Common myeloid progenitor, CD34-positive (primary cell): ENCODE data around the gene IFT81.

Source experiments
- CTCF ChIA-PET: fragments of 350-600 bp; sonication (Branson Sonifier 250); formaldehyde crosslinking; loops from one replicate; lab custom pipeline; 2021; ENCODE audit warnings: antibody characterized with exemption; lab: Charles Lee
- POLR2A ChIA-PET: fragments of 350-600 bp; sonication (Branson Sonifier 250); formaldehyde crosslinking; loops from one replicate; lab custom pipeline; 2021; ENCODE audit warnings: antibody characterized with exemption; lab: Charles Lee
- DNase-seq, 3 donors: peaks; one replicate each; pipeline versions ENCODE4 v3.0.0 to v3.0.0-alpha.2; 2013
- H3K27ac ChIP-seq, 2 experiments: 1 replicate in 1 of 2; 2 replicates in 1 of 2; pipeline ENCODE4 v1.7.0; 2013; ENCODE audit warnings: inconsistent platforms in 2 of 2, low read length in 2 of 2, mild to moderate bottlenecking in 2 of 2, low read depth in 1 of 2, moderate library complexity in 1 of 2; ENCODE audit not compliant: severe bottlenecking in 2 of 2, insufficient read depth in 1 of 2, poor library complexity in 1 of 2
- H3K27me3 ChIP-seq, 5 experiments: replicated peaks in 2 of 5; 1 replicate in 3 of 5; 2 replicates in 2 of 5; pipeline versions ENCODE4 v1.6.1 to v1.7.0; 2013; ENCODE audit warnings: low read length in 4 of 5, mild to moderate bottlenecking in 2 of 5, moderate library complexity in 2 of 5, inconsistent platforms in 1 of 5; ENCODE audit not compliant: insufficient read depth in 5 of 5, control insufficient read depth in 4 of 5
- H3K36me3 ChIP-seq, 4 experiments: 1 replicate in 2 of 4; 2 replicates in 2 of 4; pipeline versions ENCODE4 v1.6.1 to v1.7.0; 2013; ENCODE audit warnings: low read length in 3 of 4, control low read depth in 1 of 4, mild to moderate bottlenecking in 1 of 4; ENCODE audit not compliant: control insufficient read depth in 4 of 4, insufficient read depth in 4 of 4
- H3K4me1 ChIP-seq, 4 experiments: 1 replicate in 3 of 4; 2 replicates in 1 of 4; pipeline versions ENCODE4 v1.6.1 to v1.7.1; 2013; ENCODE audit warnings: low read length in 3 of 4, mild to moderate bottlenecking in 3 of 4, control low read depth in 1 of 4, inconsistent platforms in 1 of 4, moderate library complexity in 1 of 4; ENCODE audit not compliant: control insufficient read depth in 4 of 4, insufficient read depth in 4 of 4; ENCODE audit errors: control extremely low read depth in 1 of 4
- H3K4me3 ChIP-seq, 7 experiments: 1 replicate in 4 of 7; 2 replicates in 3 of 7; pipeline versions ENCODE4 v1.5.1 to v1.7.0; 2013; ENCODE audit warnings: mild to moderate bottlenecking in 7 of 7, low read length in 6 of 7, moderate library complexity in 6 of 7, inconsistent platforms in 2 of 7, low read depth in 2 of 7, control low read depth in 1 of 7; ENCODE audit not compliant: insufficient read depth in 4 of 7, control insufficient read depth in 1 of 7; ENCODE audit errors: extremely low read depth in 1 of 7
- H3K9me3 ChIP-seq, 5 experiments: 1 replicate in 4 of 5; 2 replicates in 1 of 5; pipeline versions ENCODE4 v1.6.1 to v1.7.1; 2013; ENCODE audit warnings: low read length in 4 of 5, mild to moderate bottlenecking in 2 of 5, inconsistent platforms in 1 of 5, low read depth in 1 of 5, moderate library complexity in 1 of 5; ENCODE audit not compliant: control insufficient read depth in 4 of 5, insufficient read depth in 2 of 5; ENCODE audit errors: control extremely low read depth in 1 of 5
- WGBS: methylation state at CpG from one replicate; pipeline ENCODE4 v1.1.5; 2013; ENCODE audit not compliant: insufficient coverage; 5-methylcytosine and 5-hydroxymethylcytosine counted together

Gene IFT81

DNA sequence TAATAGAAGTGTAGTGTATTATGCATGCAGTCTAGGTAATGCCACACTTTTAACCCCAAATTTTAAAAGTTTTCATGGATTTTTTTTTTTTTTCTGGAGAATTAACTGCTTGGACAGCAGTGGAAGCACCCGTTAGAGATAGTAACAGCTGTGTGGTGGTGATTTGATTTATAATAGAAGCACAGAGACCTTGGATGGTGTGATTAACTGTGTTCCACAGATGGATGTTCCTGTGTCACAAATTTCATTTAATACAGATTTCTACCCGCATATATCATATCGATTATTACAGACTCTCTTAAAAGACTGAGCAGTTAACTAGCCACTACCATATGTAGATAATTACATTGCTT, 47.0 kb downstream of the IFT81 start:
- no peak overlapping the region for H3K27ac ChIP-seq
- H3K9me3 ChIP-seq = no peaks in the 10 kb centered on the region
- H3K4me1 ChIP-seq = no peaks in the 10 kb centered on the region
- POLR2A ChIA-PET = no interaction called here
- H3K36me3 ChIP-seq = peaks cover 0 to 8% (median 2%) of the 10 kb centered on the region in 4 experiments
- CTCF ChIA-PET = interaction anchor here (1.7 kb wide), 1 partner anchor 8 kb away, joined by 3 read pairs; no protein-coding TSS in a partner anchor
- WGBS = no CpG with 5 or more reads among the region's 3 CpGs
- no peak overlapping the region for H3K4me3 ChIP-seq
- no peak for DNase-seq
- H3K27me3 ChIP-seq = no peaks in the 10 kb centered on the region

DNA sequence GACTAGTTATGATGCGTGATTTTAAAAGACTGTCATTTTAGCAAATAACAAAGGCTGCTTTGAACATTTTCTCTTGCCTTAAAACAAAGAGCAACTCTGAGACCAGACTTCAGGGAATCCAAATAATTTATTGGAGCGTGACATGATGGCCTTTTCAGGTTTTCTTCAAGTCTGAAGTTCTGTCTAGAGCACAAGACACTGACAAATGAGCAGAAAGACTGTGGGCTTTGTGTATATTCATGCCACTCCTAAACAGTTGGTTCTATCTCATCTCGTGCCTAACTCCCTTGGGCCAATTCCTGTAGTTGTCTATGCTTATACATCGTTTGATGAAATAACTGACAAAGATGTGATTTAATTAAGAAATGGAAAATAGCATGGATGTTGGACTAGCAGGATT, 47.5 kb downstream of the IFT81 start:
- Histone ChIP-seq H3K9me3 (no peaks in the 10 kb centered on the region), H3K4me3 (no peak overlapping the region), H3K36me3 (peaks cover 0 to 8% (median 2%) of the 10 kb centered on the region in 4 experiments), H3K27ac (no peak overlapping the region), H3K4me1 (no peaks in the 10 kb centered on the region), H3K27me3 (no peaks in the 10 kb centered on the region)
- no peak for DNase-seq
- CTCF ChIA-PET = no interaction called here
- POLR2A ChIA-PET = no interaction called here
- 96% methylated on average over 4 of the region's 4 CpGs for WGBS

DNA sequence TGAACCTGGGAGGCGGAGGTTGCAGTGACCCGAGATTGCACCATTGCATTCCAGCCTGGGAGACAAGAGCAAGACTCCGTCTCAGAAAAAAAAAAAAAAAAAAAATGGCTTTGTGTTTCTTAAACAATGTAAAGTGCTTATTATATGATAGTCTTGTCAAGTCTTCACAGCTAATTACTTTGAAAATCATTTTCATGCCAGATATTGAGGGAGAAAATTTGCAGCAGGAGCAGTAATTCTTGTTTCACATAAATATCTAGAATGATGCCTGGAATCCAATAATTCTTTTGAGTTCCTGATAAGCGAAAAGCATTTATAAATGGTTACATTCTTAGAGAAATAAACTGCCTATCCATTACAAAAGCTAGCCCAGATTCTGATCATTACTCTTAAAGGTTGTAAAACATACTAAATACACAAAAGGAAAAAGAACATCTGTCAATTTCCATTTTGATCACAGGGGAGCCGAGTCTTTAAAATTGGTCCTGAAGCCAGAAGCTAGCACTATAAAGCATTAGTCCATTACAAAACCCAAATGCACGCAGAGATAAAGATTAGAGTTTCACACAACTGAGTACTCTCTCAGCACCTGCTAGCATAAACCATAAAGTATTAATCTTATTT, 50.3 kb downstream of the IFT81 start:
- no peak overlapping the region for H3K27ac ChIP-seq
- ChIA-PET POLR2A (interaction anchor here (0.6 kb wide), 1 partner anchor 33 kb away, joined by 4 read pairs; no protein-coding TSS in a partner anchor), CTCF (interaction anchor here (0.7 kb wide), 1 partner anchor 8 kb away, joined by 3 read pairs; no protein-coding TSS in a partner anchor)
- H3K9me3 ChIP-seq = no peaks in the 10 kb centered on the region
- H3K27me3 ChIP-seq = no peaks in the 10 kb centered on the region
- H3K4me1 ChIP-seq = no peaks in the 10 kb centered on the region
- no peak overlapping the region for H3K4me3 ChIP-seq
- DNase-seq = no peak
- 100% methylated on average over 1 of the region's 6 CpGs for WGBS
- peaks cover 0 to 4% (median 0%) of the 10 kb centered on the region in 4 experiments for H3K36me3 ChIP-seq

DNA sequence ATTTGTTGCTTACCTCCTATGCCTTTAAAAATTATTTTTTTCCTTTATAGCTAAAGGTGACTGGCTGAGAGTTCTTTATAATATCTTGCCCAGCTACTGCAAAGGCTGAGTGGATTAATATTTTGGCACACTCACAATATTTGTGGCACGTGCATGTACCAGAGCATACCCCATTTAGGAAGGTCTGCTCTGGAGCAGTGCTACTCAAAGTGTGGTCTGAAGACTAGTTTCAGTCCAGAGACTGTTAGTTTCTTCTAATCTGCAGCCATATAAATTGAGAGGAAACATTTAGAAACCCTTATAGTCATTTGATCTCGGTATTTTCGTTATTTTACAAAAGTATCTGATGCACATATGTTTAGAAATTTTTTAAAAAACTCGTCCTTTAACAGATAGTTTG, 51.0 kb downstream of the IFT81 start:
- ChIA-PET CTCF (interaction anchor here (0.7 kb wide), 1 partner anchor 9 kb away, joined by 3 read pairs; no protein-coding TSS in a partner anchor), POLR2A (no interaction called here)
- 100% methylated on average over 1 of the region's 4 CpGs for WGBS
- no peaks in the 10 kb centered on the region for H3K4me1 ChIP-seq
- peaks cover 0 to 3% (median 0%) of the 10 kb centered on the region in 4 experiments for H3K36me3 ChIP-seq
- H3K27ac ChIP-seq = no peak overlapping the region
- DNase-seq = no peak
- no peak overlapping the region for H3K4me3 ChIP-seq
- no peaks in the 10 kb centered on the region for H3K9me3 ChIP-seq
- no peaks in the 10 kb centered on the region for H3K27me3 ChIP-seq

DNA sequence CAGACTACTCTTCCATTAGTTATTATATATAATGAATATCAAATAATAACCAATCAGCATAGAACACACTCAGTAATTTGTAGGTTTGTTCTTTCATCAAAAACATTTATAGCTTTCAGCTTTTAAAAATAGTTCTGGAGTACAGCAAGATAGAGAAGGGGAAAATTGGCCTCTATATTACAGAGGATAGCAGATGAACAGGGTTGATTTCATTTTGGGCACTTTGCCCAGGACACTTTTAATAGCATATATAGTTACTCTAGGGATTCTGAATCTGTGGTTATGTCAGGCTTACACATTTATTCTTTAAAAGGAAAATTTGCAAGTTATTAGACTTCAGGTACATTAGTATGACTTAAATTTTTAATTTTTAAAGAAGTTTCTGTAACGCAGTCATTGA, 52.6 kb downstream of the IFT81 start:
- CTCF ChIA-PET = no interaction called here

DNA sequence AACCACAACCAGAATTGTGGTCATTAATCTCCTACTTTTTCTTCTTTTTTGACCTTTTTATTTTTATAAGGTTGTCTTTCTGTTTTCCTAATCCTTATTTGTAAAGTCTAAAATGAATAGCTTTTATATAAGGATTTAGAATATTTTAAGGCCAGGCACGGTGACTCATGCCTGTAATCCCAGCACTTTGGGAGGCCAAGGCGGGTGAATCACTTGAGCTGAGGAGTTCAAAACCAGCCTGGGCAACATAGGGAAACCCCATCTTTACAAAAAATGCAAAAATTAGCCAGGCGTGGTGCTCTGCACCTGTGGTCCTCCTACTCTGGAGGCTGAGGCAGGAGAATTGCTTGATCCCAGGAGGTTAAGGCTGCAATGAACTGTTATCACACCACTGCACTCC, 55.1 kb downstream of the IFT81 start:
- CTCF ChIA-PET = interaction anchor here (0.6 to 1.4 kb wide), 2 partner anchors 9 to 222 kb away, joined by 3 to 4 read pairs; no protein-coding TSS in a partner anchor
- Histone ChIP-seq H3K4me1 (no peaks in the 10 kb centered on the region), H3K36me3 (peaks cover 0 to 21% (median under 1%) of the 10 kb centered on the region in 4 experiments), H3K9me3 (peaks cover 0 to 2% (median under 1%) of the 10 kb centered on the region in 5 experiments), H3K4me3 (no peak overlapping the region), H3K27ac (no peak overlapping the region), H3K27me3 (no peaks in the 10 kb centered on the region)
- DNase-seq = no peak
- WGBS = 100% methylated on average over 1 of the region's 3 CpGs
- POLR2A ChIA-PET = no interaction called here

More for the DNA sequence above, 52.6 kb downstream of the IFT81 start:
- no peaks in the 10 kb centered on the region for H3K4me1 ChIP-seq
- WGBS = no CpG with 5 or more reads among the region's 1 CpG
- no peaks in the 10 kb centered on the region for H3K27me3 ChIP-seq
- no peak overlapping the region for H3K4me3 ChIP-seq
- H3K36me3 ChIP-seq = peaks cover 0 to under 1% (median under 1%) of the 10 kb centered on the region in 4 experiments
- DNase-seq = peak in 2 of 3 donors; percentile 14 to 34
- H3K9me3 ChIP-seq = no peaks in the 10 kb centered on the region
- POLR2A ChIA-PET = interaction anchor here (0.7 kb wide), 1 partner anchor 13 kb away, joined by 3 read pairs; no protein-coding TSS in a partner anchor
- H3K27ac ChIP-seq = no peak overlapping the region

DNA sequence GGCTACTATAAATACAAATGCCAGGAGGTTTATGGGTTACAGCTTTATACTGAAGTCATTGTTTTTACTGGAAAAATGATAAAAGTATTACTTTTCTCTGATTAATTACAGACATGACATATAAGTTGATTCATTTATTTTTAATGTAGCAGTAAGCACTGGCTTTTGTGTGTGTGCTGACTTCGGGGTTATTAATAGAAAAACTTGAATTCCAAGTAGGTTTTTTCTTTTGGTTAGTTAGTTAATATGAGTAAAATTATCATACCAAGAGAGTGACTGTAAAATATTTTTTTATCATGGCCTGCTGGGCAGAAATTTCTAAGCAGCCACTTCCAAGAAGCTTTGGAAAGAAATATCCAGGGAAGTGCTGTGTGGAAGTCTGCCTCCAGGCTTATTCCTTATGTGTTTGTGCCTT, 56.4 kb downstream of the IFT81 start:
- Histone ChIP-seq H3K9me3 (peaks cover 0 to 12% (median 5%) of the 10 kb centered on the region in 5 experiments), H3K4me1 (no peaks in the 10 kb centered on the region), H3K27ac (no peak overlapping the region), H3K27me3 (no peaks in the 10 kb centered on the region), H3K36me3 (peaks cover 0 to 24% (median 4%) of the 10 kb centered on the region in 4 experiments), H3K4me3 (no peak overlapping the region)
- ChIA-PET CTCF (no interaction called here), POLR2A (no interaction called here)
- no peak for DNase-seq
- no CpG with 5 or more reads among the region's 1 CpG for WGBS
